Ovary (tissue), 3 donors: ENCODE data around the gene RAP2B.

Source experiments
- POLR2A ChIP-seq: fragments of 450-650 bp; IDR thresholded peaks from one replicate; pipeline ENCODE4 v1.6.1; 2017; ENCODE audit warnings: antibody characterized with exemption, mild to moderate bottlenecking, moderate library complexity
- TF ChIP-seq, protein P1 (sequence below), 3 donors: fragments of 450-650 bp in 2 of 3; fragments of 200-600 bp in 1 of 3; IDR thresholded peaks; one replicate each; pipeline versions ENCODE4 v1.5.1 to v1.8.0; 2016 to 2022; ENCODE audit warnings: antibody characterized with exemption in 3 of 3, mild to moderate bottlenecking in 1 of 3
- donor health status: DM: no; HTN: no; CAD: no.

DNA sequence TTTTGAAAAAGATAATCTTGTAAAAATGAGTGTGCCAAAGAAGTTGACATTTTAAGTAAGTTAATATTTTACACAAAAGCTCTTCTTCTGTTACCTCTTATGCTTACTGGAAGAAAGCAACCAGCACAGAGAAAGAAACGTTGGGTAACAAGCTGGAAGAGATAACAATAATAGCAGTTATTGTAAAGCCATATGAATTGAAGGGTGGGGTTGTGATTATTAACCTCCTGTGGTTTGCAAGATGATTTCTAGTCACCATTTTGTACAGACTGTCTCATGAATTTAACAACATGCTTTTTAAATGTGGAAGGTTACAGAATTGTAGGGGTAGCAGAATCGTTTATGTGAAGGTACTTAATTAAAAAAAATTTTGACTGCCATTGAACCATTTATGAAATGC, 9.2 kb downstream of the RAP2B start:
- TF ChIP-seq, protein P1, sequence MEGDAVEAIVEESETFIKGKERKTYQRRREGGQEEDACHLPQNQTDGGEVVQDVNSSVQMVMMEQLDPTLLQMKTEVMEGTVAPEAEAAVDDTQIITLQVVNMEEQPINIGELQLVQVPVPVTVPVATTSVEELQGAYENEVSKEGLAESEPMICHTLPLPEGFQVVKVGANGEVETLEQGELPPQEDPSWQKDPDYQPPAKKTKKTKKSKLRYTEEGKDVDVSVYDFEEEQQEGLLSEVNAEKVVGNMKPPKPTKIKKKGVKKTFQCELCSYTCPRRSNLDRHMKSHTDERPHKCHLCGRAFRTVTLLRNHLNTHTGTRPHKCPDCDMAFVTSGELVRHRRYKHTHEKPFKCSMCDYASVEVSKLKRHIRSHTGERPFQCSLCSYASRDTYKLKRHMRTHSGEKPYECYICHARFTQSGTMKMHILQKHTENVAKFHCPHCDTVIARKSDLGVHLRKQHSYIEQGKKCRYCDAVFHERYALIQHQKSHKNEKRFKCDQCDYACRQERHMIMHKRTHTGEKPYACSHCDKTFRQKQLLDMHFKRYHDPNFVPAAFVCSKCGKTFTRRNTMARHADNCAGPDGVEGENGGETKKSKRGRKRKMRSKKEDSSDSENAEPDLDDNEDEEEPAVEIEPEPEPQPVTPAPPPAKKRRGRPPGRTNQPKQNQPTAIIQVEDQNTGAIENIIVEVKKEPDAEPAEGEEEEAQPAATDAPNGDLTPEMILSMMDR (IDR thresholded peaks at IDR 0.05), result no peak
- no peak for TF ChIP-seq POLR2A
